GM10248 (cell line): ENCODE data around the gene NEMF.
"Not testable (repeated sequence)": the region's sequence is repeated elsewhere in the genome, so short reads cannot be mapped to it uniquely, and the experiment has no call there.

Experiments used
- CTCF ChIA-PET: fragments of 300-600 bp; sonication (Branson Sonifier 250); formaldehyde crosslinking; extraction: SDS; loops from one replicate; lab custom pipeline; 2021; ENCODE audit warnings: antibody characterized with exemption; lab: Yijun Ruan, JAX
- POLR2A ChIA-PET: fragments of 350-650 bp; sonication (Branson Sonifier 250); formaldehyde crosslinking; extraction: SDS; loops from one replicate; lab custom pipeline; 2020; ENCODE audit warnings: antibody characterized with exemption; lab: Yijun Ruan, JAX
- DNase-seq: peaks from one replicate; pipeline ENCODE4 v3.0.0; 2012; ENCODE audit errors: extremely low spot score
- TF ChIP-seq, protein P1 (sequence below): IDR thresholded peaks from 2 replicates; pipeline ENCODE4 v1.5.1; 2012; ENCODE audit warnings: mild to moderate bottlenecking, low read depth; ENCODE audit errors: extremely low read depth, missing control alignments, control extremely low read depth

Gene NEMF

GRCh38 chr14:49786315-49786714, 66.3 kb downstream of the NEMF start:
- CTCF ChIA-PET: no interaction called here
- POLR2A ChIA-PET: no interaction called here
- TF ChIP-seq, protein P1, sequence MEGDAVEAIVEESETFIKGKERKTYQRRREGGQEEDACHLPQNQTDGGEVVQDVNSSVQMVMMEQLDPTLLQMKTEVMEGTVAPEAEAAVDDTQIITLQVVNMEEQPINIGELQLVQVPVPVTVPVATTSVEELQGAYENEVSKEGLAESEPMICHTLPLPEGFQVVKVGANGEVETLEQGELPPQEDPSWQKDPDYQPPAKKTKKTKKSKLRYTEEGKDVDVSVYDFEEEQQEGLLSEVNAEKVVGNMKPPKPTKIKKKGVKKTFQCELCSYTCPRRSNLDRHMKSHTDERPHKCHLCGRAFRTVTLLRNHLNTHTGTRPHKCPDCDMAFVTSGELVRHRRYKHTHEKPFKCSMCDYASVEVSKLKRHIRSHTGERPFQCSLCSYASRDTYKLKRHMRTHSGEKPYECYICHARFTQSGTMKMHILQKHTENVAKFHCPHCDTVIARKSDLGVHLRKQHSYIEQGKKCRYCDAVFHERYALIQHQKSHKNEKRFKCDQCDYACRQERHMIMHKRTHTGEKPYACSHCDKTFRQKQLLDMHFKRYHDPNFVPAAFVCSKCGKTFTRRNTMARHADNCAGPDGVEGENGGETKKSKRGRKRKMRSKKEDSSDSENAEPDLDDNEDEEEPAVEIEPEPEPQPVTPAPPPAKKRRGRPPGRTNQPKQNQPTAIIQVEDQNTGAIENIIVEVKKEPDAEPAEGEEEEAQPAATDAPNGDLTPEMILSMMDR: no peak
- DNase-seq: no peak

- TF ChIP-seq, protein P1: no peak
- POLR2A ChIA-PET: no interaction called here
- CTCF ChIA-PET: interaction anchor here (1.4 kb wide), 1 partner anchor 14 kb away, joined by 4 read pairs; no protein-coding TSS in a partner anchor
- no peak for DNase-seq
These were observed 69.1 kb downstream of the NEMF start for GRCh38 chr14:49783394-49784014.

GRCh38 chr14:49781040-49781439, 71.5 kb downstream of the NEMF start:
- ChIA-PET POLR2A (interaction anchor here (0.6 to 1.0 kb wide), 2 partner anchors 10 to 14 kb away, joined by 3 to 5 read pairs; no protein-coding TSS in a partner anchor), CTCF (interaction anchor here (0.9 to 1.4 kb wide), 4 partner anchors 9 to 12 kb away, joined by 3 to 4 read pairs (median 4); no protein-coding TSS in a partner anchor)

DNA sequence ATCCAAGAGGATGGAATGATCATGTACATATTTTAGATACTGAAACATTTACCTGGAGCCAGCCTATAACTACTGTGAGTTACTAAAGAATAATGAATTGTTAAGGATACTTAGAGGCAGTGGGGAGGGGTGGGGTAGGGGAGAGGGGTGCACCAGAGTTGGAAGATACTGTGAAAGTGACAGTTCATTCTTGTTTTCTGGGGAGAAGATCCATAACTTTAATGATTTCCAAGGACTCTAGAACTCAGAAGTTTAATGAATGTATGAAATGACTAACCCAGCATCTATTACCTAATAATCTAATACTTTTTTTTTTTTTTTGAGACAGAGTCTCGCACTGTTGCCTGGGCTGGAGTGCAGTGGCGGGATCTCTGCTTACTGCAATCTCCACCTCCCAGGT, 74.2 kb downstream of the NEMF start:
- CTCF ChIA-PET: no interaction called here

More at GRCh38 chr14:49781040-49781439, 71.5 kb downstream of the NEMF start:
- DNase-seq: not testable (repeated sequence)

GRCh38 chr14:49774106-49774505, 78.5 kb downstream of the NEMF start:
- DNase-seq: no peak
- POLR2A ChIA-PET: no interaction called here
- TF ChIP-seq, protein P1: no peak
- CTCF ChIA-PET: no interaction called here

More for the DNA sequence above, 74.2 kb downstream of the NEMF start:
- TF ChIP-seq, protein P1: no peak
- POLR2A ChIA-PET: no interaction called here
- no peak for DNase-seq

GRCh38 chr14:49771691-49772090, 80.9 kb downstream of the NEMF start:
- ChIA-PET CTCF (interaction anchor here (1.3 kb wide), 1 partner anchor 10 kb away, joined by 4 read pairs; no protein-coding TSS in a partner anchor), POLR2A (interaction anchor here (0.6 to 0.8 kb wide), 2 partner anchors 9 to 541 kb away, joined by 4 to 5 read pairs; partner anchors contain the start of gene DMAC2L)
- DNase-seq: not testable (repeated sequence)

DNA sequence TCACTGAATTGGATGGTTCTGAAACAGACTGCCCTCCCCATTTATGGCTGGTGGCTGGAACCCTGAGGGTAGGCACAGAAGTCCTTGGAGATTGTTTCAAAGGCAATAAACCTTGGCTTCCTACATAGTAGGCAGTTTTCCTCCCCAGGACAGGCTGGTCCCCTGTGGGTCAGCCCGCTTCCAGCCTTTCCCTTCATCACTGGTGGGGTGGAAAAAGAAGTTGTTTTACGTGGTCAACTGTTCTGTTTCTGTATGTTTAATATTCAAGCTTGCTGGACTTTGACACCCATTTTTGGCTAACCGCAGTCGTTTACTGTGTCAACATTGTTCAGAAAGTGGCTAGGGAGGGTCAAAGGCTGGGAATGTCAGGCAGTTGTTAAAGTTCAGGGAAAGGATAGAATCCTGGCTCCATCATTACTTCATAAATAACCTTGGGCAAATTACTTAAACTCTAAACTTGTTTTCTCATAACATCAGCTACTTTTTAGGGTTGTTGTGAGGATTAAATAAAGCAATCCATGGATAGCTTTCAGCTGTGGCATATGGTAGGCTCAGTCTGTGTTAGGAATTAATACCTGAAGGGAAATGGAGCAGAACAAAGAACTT, 82.3 kb downstream of the NEMF start:
- DNase-seq: no peak
- TF ChIP-seq, protein P1: no peak
- POLR2A ChIA-PET: interaction anchor here (0.6 kb wide), 1 partner anchor 9 kb away, joined by 3 read pairs; no protein-coding TSS in a partner anchor
- CTCF ChIA-PET: interaction anchor here (1.1 to 3.9 kb wide), 5 partner anchors 11 to 309 kb away, joined by 3 to 14 read pairs (median 5); partner anchors contain the start of gene DNAAF2
